Caco-2 (cell line): ENCODE results near the gene POU2AF1. TPM values are rescaled to one million over a fixed set of nuclear protein-coding genes. Genes with fewer than 3 reads are reported as not detected.
A peak's percentile ranks its signal among the peaks of the same experiment; 100 is the strongest.

Source experiments
- BruUV-seq: library from RNA; stranded (reverse); fragments of 400-500 nt; replicated peaks from 2 replicates; lab custom pipeline; 2021; lab: Mats Ljungman, UMichigan
- CTCF ChIA-PET: fragments of 300-600 bp; sonication (Branson Sonifier 250); formaldehyde crosslinking; loops from one replicate; lab custom pipeline; 2022; ENCODE audit warnings: antibody characterized with exemption; lab: Charles Lee
- POLR2A ChIA-PET: fragments of 300-600 bp; sonication (Branson Sonifier 250); formaldehyde crosslinking; loops from one replicate; lab custom pipeline; 2022; ENCODE audit warnings: antibody characterized with exemption; lab: Charles Lee
- DNase-seq, 2 experiments: peaks; one replicate each; pipeline versions ENCODE4 v3.0.0 to v3.0.0-alpha.2; 2020 to 2022
- H3K27me3 ChIP-seq: replicated peaks from 2 replicates; pipeline ENCODE4 v1.6.0; 2011; ENCODE audit warnings: low read length; ENCODE audit not compliant: control insufficient read depth, insufficient read depth
- H3K36me3 ChIP-seq: 2 replicates; pipeline ENCODE4 v1.5.1; 2011; ENCODE audit warnings: low read length; ENCODE audit not compliant: control insufficient read depth, insufficient read depth
- H3K4me1 ChIP-seq: fragments of 250-450 bp; sonication (Bioruptor Pico); 2 replicates; pipeline ENCODE4 v1.5.1; 2020; ENCODE audit warnings: mild to moderate bottlenecking
- H3K4me3 ChIP-seq: 2 replicates; pipeline ENCODE4 v1.5.1; 2011; ENCODE audit warnings: low read depth, mild to moderate bottlenecking, control low read depth, low read length
- H3K9me3 ChIP-seq: fragments of 250-450 bp; sonication (Bioruptor Pico); 2 replicates; pipeline ENCODE4 v1.5.1; 2020; ENCODE audit warnings: mild to moderate bottlenecking, moderate library complexity
- H3K27ac Mint-ChIP-seq: one replicate; pipeline ENCODE4 v1.8.0; 2022; ENCODE audit warnings: mixed read lengths; ENCODE audit not compliant: unreplicated experiment
- H3K27me3 Mint-ChIP-seq: one replicate; pipeline ENCODE4 v1.8.0; 2022; ENCODE audit warnings: mixed read lengths; ENCODE audit not compliant: insufficient read depth, unreplicated experiment
- H3K36me3 Mint-ChIP-seq: one replicate; pipeline ENCODE4 v1.8.0; 2022; ENCODE audit warnings: mild to moderate bottlenecking, mixed read lengths; ENCODE audit not compliant: insufficient read depth, unreplicated experiment
- H3K4me1 Mint-ChIP-seq: one replicate; pipeline ENCODE4 v1.8.0; 2022; ENCODE audit warnings: low read depth, mixed read lengths; ENCODE audit not compliant: unreplicated experiment
- H3K4me3 Mint-ChIP-seq: one replicate; pipeline ENCODE4 v1.8.0; 2022; ENCODE audit warnings: mild to moderate bottlenecking, moderate library complexity, mixed read lengths; ENCODE audit not compliant: unreplicated experiment
- H3K9me3 Mint-ChIP-seq: one replicate; pipeline ENCODE4 v1.8.0; 2022; ENCODE audit warnings: mixed read lengths; ENCODE audit not compliant: unreplicated experiment
- intact Hi-C: fragments of 100-400 bp; cut with micrococcal nuclease; formaldehyde crosslinking; loops from one replicate; pipeline ENCODE4 v1.10.0; 2022; ENCODE audit not compliant: unreplicated experiment
- total RNA-seq: library from RNA; stranded (reverse); gene quantifications from 2 replicates; pipeline ENCODE4 v1.2.3, GENCODE V29; 2022
- TF ChIP-seq, protein P1 (sequence below), 2 experiments: fragments of 200-600 bp in 1 of 2; IDR thresholded peaks; 1 replicate in 1 of 2; 2 replicates in 1 of 2; pipeline versions ENCODE4 v1.5.1 to v1.8.0; 2011 to 2022; ENCODE audit warnings: antibody characterized with exemption in 1 of 2, control low read depth in 1 of 2, inconsistent platforms in 1 of 2, low read depth in 1 of 2, low read length in 1 of 2, mild to moderate bottlenecking in 1 of 2, moderate library complexity in 1 of 2; ENCODE audit not compliant: insufficient read depth in 1 of 2, severe bottlenecking in 1 of 2, unreplicated experiment in 1 of 2

Gene POU2AF1
- total RNA-seq, 1 experiment from 2014 or later, result 2.7 TPM

DNA sequence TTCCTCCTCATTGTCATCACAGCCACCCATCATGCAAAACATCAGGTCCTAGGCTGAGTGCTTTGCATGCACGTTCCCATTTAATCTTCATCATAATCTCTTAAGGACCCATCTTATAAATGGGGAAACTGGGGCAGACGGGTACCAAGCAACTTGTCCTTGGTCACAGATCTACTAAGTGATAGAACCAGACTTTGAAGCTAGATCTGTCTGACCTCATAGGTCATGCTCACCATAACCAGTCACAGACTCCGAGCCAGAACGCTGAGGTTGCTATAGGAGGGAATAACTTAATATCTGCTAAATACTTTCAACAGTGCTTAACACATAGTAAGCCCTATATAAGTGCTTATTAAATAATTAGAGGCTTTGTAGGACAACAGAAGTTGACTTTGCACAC lies 43.0 kb downstream of the POU2AF1 start:
- POLR2A ChIA-PET, result interaction anchor here (0.5 to 1.1 kb wide), 3 partner anchors 24 to 197 kb away, joined by 3 to 4 read pairs (median 3); no protein-coding TSS in a partner anchor
- DNase-seq, result no peak
- Histone ChIP-seq H3K9me3 (no peaks in the 10 kb centered on the region), H3K4me3 (no peak overlapping the region), H3K27me3 (no peaks in the 10 kb centered on the region), H3K4me1 (peaks cover 58% of the 10 kb centered on the region), H3K36me3 (no peaks in the 10 kb centered on the region)
- peaks cover 57% of the 10 kb centered on the region for H3K4me1 Mint-ChIP-seq
- H3K9me3 Mint-ChIP-seq, result peaks cover 11% of the 10 kb centered on the region
- TF ChIP-seq, protein P1, sequence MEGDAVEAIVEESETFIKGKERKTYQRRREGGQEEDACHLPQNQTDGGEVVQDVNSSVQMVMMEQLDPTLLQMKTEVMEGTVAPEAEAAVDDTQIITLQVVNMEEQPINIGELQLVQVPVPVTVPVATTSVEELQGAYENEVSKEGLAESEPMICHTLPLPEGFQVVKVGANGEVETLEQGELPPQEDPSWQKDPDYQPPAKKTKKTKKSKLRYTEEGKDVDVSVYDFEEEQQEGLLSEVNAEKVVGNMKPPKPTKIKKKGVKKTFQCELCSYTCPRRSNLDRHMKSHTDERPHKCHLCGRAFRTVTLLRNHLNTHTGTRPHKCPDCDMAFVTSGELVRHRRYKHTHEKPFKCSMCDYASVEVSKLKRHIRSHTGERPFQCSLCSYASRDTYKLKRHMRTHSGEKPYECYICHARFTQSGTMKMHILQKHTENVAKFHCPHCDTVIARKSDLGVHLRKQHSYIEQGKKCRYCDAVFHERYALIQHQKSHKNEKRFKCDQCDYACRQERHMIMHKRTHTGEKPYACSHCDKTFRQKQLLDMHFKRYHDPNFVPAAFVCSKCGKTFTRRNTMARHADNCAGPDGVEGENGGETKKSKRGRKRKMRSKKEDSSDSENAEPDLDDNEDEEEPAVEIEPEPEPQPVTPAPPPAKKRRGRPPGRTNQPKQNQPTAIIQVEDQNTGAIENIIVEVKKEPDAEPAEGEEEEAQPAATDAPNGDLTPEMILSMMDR (IDR thresholded peaks at IDR 0.05; ENCODE audit: insufficient read depth in 1 of 2, low read depth in 1 of 2, low read length in 1 of 2, severe bottlenecking in 1 of 2, unreplicated experiment in 1 of 2), result no peak
- CTCF ChIA-PET, result interaction anchor here (0.8 to 3.7 kb wide), 11 partner anchors 12 to 93 kb away, joined by 3 to 31 read pairs (median 6); no protein-coding TSS in a partner anchor
- BruUV-seq, result TSS peak; percentile 92
- no peaks in the 10 kb centered on the region for H3K27me3 Mint-ChIP-seq
- intact Hi-C loops, result no loop called here
- peak overlapping the region; percentile 86 for H3K27ac Mint-ChIP-seq
- peak overlapping the region; percentile 39 for H3K4me3 Mint-ChIP-seq
- H3K36me3 Mint-ChIP-seq, result peaks cover 8% of the 10 kb centered on the region

DNA sequence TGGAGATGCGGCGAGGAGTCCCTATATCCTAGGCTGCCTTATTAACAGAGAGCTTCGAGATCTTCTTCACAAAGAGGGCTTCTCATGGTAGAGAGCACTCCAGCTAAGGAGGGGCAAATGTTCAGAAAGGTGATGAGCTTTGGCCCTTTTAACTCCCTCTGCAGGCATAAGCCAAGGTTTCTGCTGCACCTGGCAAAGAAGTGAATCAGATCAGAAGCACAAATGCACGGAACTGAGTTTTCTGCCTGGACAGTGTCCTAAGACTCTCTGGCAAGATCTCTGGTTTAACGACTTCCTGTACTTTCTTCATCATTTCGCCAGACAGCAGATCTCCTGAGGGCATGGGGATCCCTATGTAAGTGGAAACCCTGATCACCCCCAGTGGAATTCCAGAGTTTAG lies 43.5 kb downstream of the POU2AF1 start:
- H3K4me1 Mint-ChIP-seq, result peaks cover 57% of the 10 kb centered on the region
- H3K9me3 ChIP-seq, result no peaks in the 10 kb centered on the region
- CTCF ChIA-PET, result interaction anchor here (0.9 to 3.7 kb wide), 6 partner anchors 20 to 111 kb away, joined by 3 to 31 read pairs (median 6); no protein-coding TSS in a partner anchor
- peak in 1 of 2 experiments; percentile 53 for DNase-seq
- TF ChIP-seq, protein P1 (IDR thresholded peaks at IDR 0.05; ENCODE audit: insufficient read depth in 1 of 2, low read depth in 1 of 2, low read length in 1 of 2, severe bottlenecking in 1 of 2, unreplicated experiment in 1 of 2), result no peak
- BruUV-seq, result TSS peak; percentile 72
- peaks cover 8% of the 10 kb centered on the region for H3K36me3 Mint-ChIP-seq
- peaks cover 58% of the 10 kb centered on the region for H3K4me1 ChIP-seq
- H3K36me3 ChIP-seq, result no peaks in the 10 kb centered on the region
- peak overlapping the region; percentile 86 for H3K27ac Mint-ChIP-seq
- H3K4me3 ChIP-seq, result no peak overlapping the region
- intact Hi-C loops, result loop anchor here (1.0 kb wide), 4 partner anchors 25 to 52 kb away; no protein-coding TSS in a partner anchor
- no peaks in the 10 kb centered on the region for H3K27me3 ChIP-seq
- POLR2A ChIA-PET, result interaction anchor here (0.7 to 1.4 kb wide), 2 partner anchors 15 to 25 kb away, joined by 3 to 12 read pairs; no protein-coding TSS in a partner anchor
- peaks cover 11% of the 10 kb centered on the region for H3K9me3 Mint-ChIP-seq
- no peaks in the 10 kb centered on the region for H3K27me3 Mint-ChIP-seq
- peak overlapping the region; percentile 39 for H3K4me3 Mint-ChIP-seq

DNA sequence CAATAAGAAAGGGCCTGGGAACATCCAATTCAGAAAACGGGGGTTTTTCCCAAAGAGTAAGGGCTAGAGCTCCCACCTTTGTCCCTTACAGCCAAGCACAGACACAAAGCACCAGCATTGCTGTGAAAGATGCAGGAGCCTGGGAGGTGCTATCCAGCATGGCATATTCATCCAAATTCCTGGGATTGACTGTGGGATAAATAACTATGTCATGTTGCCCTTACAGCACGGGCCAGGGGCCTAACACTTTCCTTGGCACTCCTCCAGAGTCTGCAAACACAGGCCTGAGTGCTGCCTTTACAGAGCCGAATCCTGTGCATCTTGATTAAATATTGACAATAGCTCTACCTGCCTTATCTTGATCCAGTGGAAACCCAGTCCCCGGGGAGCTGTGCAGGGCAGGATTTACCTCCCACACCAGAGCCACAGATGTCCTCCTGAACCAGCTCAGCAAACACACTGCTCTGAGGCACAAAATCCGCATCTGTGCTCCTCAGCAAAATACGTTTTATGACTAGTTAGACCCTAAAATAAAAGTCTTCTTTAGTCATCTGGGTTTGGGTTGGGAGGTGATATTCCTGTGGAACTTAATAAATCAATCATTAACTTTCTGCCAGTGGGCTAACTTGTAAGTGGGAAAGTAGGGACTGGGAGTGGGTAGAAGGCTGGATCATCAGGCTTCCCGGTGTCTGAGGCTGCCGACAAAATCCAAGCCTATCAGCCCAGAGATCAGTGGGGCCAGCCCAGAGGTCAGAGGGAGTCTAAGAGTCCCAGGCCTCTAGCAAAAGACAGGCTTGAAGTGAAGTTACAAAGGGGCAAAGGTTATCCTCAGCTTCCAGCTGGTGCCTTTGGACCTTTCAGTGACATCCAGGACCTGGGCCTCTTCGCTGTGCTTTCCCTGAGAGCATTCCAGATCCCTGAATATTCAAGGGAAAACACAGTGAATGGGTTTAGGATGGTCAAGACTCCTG lies 44.3 kb downstream of the POU2AF1 start:
- Mint-ChIP-seq H3K4me3 (peak overlapping the region; percentile 39), H3K9me3 (peaks cover 8% of the 10 kb centered on the region), H3K36me3 (peaks cover 8% of the 10 kb centered on the region), H3K27ac (peak overlapping the region; percentile 86), H3K4me1 (peaks cover 57% of the 10 kb centered on the region), H3K27me3 (no peaks in the 10 kb centered on the region)
- intact Hi-C loops, result loop anchor here (1.0 kb wide), 8 partner anchors 14 to 88 kb away; no protein-coding TSS in a partner anchor
- POLR2A ChIA-PET, result interaction anchor here (0.6 to 1.4 kb wide), 5 partner anchors 8 to 31 kb away, joined by 3 to 12 read pairs (median 3); no protein-coding TSS in a partner anchor
- no peak overlapping the region for H3K4me3 ChIP-seq
- H3K36me3 ChIP-seq, result no peaks in the 10 kb centered on the region
- no peaks in the 10 kb centered on the region for H3K9me3 ChIP-seq
- BruUV-seq, result no TSS peak
- no peaks in the 10 kb centered on the region for H3K27me3 ChIP-seq
- TF ChIP-seq, protein P1 (IDR thresholded peaks at IDR 0.05; ENCODE audit: insufficient read depth in 1 of 2, low read depth in 1 of 2, low read length in 1 of 2, severe bottlenecking in 1 of 2, unreplicated experiment in 1 of 2), result no peak
- peaks cover 58% of the 10 kb centered on the region for H3K4me1 ChIP-seq
- DNase-seq, result peak; percentile 95 to 98
- CTCF ChIA-PET, result interaction anchor here (0.9 to 3.7 kb wide), 10 partner anchors 10 to 112 kb away, joined by 3 to 31 read pairs (median 5); no protein-coding TSS in a partner anchor
